ENCODE measurements around the gene REEP1. TPM values are rescaled to one million over a fixed set of nuclear protein-coding genes. Genes with fewer than 3 reads are reported as not detected.
"Not testable (repeated sequence)": the region's sequence is repeated elsewhere in the genome, so short reads cannot be mapped to it uniquely, and the experiment has no call there.

The REEP1 gene
- total RNA-seq, 1 donor from 2014 or later = 147 TPM

DNA sequence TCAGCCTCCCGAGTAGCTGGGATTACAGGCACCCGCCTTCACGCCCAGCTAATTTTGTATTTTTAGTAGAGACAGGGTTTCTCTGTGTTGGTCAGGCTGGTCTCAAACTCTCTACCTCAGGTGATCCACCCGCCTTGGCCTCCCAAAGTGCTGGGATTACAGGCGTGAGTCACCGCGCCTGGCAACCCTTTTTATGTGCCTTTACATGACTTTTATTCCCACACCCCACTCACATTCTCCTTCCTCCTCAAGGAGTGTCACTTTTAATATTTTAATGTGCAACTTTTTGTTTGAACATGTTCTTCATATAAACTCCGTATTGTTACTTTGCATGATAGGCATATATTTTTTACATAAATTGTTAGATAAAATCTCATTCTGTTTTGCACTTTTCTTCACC, 108.9 kb downstream of the REEP1 start:
- FAIRE-seq; DNase-seq (ENCODE audit: low spot score in 2 of 2): not testable (repeated sequence)

DNA sequence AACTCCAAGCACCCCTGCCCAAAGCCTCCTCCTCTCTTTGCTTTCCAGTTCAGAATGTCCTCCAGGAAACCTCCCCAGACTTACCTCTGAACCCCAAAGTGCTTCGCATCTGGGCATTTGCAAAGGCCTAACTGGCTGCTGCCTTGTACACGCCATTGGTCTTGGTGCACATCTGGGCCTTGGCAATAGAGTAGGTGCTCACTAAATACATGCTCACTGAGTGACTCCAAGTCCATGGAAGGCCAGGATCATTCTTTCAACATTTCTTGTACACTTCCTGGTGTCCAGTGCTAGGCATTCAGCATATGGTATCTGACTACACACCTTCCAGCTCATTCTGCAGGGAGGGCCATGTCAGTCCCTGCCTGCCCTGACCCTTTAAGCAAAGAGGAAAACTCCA, 109.7 kb downstream of the REEP1 start:
- DNase-seq (ENCODE audit: low spot score in 2 of 2) (no peak), FAIRE-seq (no peak)

GRCh38 chr2:86226636-86227520, 110.5 kb downstream of the REEP1 start:
- DNase-seq (ENCODE audit: low spot score in 2 of 2) (no peak), FAIRE-seq (no peak)

DNA sequence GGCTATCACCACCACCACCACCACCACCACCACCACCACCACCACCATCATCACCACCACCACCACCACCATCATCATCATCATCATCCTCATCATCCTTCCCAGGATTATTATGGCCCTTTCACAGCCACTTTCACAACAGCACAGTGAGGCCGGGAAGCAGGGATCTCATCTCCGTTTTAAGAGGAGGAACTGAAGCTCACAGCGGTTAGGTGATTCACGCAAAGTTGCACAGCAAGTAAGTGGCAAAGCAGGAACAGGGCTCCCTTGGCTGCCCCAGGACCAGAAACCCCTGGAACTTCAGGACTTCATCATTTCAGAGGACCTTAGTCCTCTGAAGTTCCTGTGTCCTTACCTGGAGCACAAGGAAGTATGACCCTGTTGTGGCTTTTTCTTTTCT, 111.4 kb downstream of the REEP1 start:
- no peak for FAIRE-seq
- no peak for DNase-seq (ENCODE audit: low spot score in 2 of 2)

DNA sequence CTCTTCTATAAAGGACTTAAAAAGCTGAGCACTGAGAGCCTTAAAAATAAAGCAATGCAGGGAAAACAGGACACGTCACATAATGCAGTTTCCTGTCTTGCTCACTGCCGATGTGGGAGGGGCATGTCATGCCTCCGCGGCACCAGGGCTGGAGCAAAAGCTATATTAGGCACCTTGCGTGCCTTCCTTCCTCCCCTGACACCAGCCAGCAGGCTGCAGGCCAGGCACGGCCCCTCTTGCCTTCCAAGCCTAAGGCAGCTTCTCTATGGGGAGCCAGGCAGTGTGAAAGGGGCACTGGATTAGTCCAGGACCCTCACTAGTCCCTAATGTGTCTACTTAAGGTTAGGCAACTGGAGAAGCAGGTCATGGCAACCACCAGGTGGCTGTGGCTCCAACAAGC, 111.8 kb downstream of the REEP1 start:
- DNase-seq (ENCODE audit: low spot score in 2 of 2) = peak; percentile 45 to 76
- FAIRE-seq = no peak

DNA sequence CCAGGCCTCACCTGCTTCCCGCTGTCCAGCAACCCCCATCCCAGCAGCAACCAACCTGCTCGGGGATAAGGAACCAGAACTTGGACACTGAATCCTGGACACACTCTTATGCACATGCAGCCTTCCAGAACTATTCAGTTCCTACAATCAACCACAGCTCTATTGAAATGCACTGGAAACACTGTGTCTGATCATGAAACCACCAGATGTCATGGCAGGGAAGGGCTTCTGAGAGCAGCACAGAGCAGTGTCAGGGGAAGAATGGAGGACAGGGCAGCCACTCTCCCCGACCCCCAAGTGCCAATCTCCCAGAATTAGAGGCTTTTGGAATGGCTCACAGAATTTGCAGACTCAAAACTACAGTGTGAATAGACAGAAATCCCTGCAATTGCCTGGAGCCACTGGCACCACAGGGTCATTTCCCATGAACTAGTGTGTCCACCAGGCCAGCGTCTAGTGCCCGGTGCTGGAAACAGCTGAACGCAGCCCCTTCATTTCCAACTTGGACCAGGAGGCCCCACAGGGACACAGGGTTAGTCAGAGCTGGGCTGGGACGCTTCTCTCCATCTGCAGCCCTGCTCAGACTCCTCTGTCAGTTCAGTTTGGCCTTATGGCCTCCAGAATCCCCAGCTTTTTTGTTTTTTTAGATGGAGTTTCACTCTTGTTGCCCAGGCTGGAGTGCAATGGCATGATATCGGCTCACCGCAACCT, 112.6 kb downstream of the REEP1 start:
- FAIRE-seq = no peak
- DNase-seq (ENCODE audit: low spot score in 2 of 2) = no peak

DNA sequence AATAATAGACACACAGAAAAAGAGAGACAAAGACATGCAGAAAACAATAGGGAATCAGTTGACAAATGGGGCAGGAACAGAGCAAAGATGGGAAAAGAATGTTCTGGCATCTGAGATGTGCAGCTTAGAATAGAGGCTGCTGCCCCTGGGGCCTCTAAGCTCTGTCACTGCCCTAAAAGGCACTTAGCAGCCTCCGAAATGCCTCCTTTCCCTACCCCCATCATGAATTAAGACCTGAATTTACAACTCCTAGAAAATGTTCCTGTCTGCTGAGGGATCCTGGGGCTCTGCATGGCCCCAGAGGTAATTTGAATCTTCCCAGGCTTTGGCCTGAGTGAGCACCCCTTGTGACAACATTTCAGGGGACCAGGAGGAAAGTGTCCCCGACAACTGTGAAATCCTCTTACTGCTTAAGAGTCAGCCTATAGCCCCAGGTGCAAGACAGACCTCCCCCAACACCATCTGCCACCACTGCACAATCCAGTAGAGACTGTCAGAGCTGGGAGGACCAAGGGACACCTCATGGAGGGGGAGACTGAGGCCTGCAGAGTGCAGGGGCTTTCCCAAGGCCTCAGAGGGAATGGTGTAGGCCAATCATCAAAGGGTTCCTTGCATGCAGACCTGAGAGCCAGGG, 113.4 kb downstream of the REEP1 start:
- DNase-seq (ENCODE audit: low spot score in 2 of 2) (no peak), FAIRE-seq (no peak)

DNA sequence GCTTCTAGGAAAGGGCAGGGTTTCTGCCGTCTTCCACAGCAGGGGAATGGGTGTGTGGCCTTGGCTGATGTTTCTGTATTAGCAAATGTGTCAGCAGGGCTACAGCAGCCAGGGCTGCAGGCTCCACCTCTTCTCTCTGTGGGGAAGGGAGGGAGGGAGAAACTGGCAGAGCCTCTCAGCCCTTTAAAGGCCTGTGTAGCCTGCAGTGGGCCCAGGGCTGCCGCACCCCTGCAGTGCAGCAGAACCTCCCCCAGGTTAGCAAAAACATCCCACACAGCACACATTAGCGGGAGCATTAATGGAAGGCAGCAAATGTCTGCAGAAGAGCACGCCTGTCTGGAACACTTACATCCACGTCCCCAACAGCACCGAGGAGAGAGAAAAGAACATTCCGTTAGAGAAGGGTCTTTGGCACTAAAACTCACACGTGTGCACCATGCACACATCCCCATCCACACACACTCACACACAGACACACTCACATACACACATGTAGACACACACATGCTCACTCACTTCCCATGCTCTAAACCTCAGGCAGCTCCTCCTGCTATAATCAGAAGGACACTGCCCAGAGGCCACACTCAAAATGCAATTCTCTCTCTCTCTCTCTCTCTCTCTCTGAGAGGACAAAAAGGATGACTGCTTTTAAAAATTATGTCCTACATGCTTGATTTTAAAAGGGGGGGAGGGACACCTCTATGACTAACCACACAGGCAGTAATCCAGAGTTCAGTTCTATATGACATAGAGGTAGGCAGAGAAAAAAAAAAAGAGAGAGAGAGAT, 114.1 kb downstream of the REEP1 start:
- DNase-seq (ENCODE audit: low spot score in 2 of 2) (no peak), FAIRE-seq (no peak)

DNA sequence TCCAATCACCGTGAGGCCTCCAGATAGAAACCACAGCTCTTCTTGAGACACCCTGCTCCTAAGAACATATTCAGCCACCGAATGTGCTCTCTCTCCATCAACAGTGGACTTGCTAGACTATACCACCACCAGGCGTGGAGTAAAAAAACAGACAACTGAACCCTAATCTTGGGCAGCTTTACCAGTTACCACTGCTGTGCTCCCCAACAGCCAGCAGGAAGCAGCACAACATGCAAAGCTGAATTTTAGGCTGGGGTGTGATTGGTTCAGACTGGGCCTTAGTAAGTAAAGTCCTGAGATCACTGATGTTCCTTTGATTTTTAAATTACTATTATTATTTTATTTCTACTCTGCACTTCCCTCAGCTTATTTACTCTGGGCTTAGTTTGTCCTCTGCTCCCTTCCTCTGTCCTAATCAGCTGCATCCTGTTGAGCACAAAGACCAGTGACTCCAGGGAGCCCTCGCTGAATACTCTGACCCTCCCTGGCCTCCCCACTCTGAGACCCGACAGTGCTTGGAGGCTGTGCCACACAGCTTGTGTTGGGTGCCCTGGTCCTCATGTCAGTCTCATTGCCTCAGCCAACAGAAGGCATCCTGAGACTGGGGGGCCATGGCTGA, 116.3 kb downstream of the REEP1 start:
- DNase-seq (ENCODE audit: low spot score in 2 of 2) (no peak), FAIRE-seq (no peak)

DNA sequence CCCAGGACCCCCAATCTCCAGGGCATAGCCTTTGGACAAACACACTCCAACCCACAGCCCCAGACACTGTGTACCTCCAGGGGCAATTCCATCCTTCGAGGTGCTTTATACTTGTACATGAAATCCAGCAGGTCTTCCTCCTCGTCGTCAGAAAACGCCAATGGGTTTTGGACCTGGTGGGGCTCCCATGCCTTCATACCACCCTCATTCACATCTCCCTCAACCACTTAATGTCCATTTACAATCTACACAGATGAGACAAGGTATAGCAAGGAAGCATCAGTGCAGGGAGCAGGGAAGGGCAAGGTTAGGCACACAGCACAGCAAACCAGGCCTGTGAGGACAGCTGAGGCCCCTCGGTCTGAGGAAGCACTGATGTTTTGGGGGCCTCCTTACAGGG, 117.5 kb downstream of the REEP1 start:
- DNase-seq (ENCODE audit: low spot score in 2 of 2) (no peak), FAIRE-seq (no peak)

DNA sequence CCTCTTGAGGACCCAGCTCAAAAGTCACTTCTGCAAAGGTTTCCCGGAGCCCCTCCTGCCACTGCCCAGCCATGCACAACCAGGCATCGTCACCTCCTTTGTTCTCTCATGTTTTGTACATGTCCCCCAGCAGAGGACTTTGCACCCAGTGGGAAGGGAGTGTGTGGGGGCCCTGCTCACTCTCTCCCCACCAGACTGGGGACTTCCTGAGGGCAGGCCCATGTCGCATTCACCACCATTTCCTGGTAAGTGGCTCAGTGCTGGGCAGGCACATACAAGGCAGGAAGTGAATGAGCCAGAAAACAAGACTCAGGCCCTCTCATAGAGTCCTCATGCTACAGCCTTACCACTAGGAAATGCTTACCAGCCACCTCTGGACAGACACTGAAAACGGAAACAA, 119.3 kb downstream of the REEP1 start:
- FAIRE-seq (no peak), DNase-seq (ENCODE audit: low spot score in 2 of 2) (no peak)

DNA sequence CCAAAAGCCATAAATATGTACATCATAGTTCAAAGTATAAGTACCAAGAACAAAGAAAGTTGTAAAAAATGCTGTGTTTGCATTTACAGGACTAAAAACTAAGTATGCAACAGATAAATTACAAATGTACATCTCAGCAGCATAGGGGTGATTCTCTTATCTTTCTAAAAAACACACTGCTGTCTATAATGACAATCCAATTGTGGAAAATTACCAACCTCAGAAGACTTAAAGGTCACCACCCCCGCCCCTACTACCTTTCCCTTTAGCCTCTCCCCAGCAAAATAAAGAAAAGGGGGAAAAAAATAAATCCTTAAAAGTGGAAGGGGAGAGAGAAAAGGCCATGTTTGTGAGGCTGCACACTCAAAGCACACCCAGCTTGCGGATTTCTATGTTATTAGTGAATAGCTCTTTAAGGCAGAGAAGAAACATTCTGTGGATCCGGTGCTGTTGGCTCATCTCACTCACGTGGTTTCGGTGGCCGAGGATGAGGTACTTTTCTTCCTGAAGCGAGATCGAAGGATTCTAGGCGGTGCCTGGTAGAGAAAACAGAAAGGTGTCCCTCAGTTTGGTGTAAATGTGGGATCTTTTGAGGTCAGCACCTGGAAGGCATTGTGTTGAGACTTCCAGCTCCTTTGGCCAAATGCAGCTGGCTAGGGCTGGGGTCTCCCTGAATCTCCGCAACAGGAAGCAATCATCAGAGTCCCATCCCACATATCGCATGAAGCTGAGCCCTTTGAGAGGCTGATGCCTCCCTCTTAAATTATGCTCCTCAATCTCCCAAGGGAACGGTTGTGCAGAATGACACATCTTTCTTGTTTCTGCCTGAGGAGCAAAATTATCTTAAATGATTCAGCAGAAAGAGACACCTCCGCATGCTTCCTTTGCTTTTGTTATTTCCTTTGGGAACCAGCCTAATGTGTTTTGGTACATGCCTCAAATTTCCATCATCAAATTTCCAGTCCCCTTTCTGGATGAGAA, 120.6 kb downstream of the REEP1 start:
- FAIRE-seq (no peak), DNase-seq (ENCODE audit: low spot score in 2 of 2) (no peak)

- no peak for DNase-seq (ENCODE audit: low spot score in 2 of 2)
- no peak for FAIRE-seq
Measured at GRCh38 chr2:86214503-86214832, 123.0 kb downstream of the REEP1 start.

DNA sequence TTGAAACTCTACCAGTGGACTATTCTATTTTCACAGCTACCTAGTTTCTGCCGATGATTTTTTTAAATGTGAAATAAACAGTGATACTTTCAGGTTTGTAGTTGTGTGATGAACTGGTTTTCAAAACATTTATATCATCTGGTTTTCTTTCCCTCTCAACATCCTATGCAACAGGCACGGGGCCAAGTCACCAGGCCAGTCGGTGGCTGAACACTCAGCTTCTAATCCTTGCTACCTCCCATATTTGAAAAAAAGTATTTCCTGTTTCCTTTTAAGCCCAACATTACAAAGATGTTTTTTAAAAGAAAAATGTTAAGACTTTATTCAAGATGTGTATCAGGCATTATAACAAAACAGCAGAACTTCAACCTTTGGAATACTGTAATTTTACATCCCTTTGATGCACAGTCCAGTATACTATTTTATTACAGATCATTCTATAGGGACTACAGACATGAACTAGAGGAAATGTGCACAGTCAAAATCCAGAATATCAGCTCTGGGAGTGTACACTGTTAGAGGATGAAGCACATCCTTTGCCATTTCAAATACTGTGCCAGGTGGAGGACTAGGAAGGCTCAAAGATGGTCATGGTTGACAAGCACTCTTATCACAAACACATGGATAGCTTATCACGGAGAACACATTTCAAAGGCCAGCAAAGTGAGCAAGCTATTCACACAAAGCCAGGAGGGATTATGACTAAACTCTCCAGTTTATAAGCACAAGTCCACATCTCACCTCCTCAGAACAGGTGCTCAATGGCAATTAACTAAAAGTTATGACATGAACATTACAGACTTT, 123.5 kb downstream of the REEP1 start:
- FAIRE-seq (no peak), DNase-seq (ENCODE audit: low spot score in 2 of 2) (no peak)

DNA sequence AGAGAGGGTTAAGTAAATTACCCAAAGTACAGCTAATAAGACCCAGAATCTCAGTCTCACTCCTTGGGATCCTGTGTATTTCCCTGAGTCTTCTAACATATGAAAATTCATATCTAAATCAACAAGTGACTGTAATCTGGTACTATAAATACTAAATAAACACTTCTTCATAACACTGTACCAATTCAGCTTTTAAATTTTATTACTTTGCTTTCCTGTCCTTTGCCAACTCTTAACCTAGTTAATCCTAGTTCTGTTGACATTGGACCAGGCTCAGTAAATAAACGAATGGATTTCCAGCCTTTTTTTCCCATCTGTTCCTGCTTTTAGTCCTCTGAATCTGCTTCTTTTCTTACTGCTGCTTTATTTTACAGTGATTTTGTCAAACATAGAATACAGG, 124.4 kb downstream of the REEP1 start:
- FAIRE-seq (no peak), DNase-seq (ENCODE audit: low spot score in 2 of 2) (no peak)

DNA sequence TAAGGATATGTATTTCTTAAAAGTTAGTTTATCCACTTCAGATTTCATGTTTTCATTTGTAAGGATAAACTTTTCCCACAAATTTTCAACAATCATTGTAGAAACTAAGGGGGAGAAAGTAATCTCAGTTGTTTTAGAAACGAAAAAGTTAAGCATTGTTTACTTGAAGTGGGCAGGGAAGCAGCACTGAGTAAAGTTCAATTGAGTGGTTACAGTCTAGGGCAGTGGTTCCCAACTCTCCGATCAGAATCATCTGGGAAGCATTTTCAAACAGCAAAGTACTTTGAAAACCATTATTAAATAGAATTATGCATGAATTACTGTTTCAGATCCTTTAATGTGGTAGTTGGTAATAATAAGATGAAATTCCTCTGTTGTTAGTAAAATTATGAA, 125.6 kb downstream of the REEP1 start:
- DNase-seq (ENCODE audit: low spot score in 2 of 2) (no peak), FAIRE-seq (no peak)

DNA sequence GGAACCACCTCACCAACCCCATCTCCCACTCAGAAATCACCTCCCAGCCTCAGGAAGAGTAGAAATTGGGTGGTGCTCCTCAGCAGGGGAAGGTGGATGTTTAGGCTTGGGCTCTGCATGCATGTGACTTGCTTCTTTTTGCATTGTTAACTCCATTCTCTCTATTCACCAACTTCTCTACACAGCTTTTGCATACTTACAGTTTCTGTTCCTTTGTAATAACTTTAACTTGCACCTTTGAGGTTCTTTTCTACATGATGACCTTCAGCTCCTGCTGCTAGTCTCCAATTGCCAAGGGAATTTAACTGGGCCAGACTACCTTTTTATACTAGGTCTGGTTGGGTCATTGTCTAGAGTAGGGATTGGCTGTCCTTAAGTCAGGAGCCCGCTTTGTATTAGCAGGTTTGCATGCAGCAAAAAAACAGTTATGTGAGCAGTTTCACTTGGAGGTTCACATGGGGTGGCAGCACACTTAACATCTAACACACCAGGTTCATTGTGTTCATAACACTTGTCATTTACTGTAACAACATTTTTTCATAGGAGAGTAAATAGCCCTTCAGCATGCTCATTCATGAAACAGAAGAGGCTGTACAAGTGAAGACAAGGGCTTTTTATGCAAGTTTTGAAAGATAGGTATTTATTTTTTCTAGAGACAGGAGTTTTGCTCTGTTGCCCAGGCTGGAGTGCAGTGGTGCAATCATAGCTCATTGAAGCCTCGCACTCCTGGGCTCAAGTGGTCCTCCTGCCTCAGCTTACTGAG, 126.2 kb downstream of the REEP1 start:
- no peak for FAIRE-seq
- DNase-seq (ENCODE audit: low spot score in 2 of 2) = no peak

- FAIRE-seq (no peak), DNase-seq (ENCODE audit: low spot score in 2 of 2) (no peak)
Measured at GRCh38 chr2:86204458-86204857, 133.0 kb downstream of the REEP1 start.
